NCI-H2227 (cell line): ENCODE results near the gene ALS2.

ENCODE experiments used
- DNase-seq: peaks from one replicate; lab custom pipeline; 2025; ENCODE audit not compliant: unreplicated experiment; lab: John Stamatoyannopoulos, UW

The ALS2 gene

DNA sequence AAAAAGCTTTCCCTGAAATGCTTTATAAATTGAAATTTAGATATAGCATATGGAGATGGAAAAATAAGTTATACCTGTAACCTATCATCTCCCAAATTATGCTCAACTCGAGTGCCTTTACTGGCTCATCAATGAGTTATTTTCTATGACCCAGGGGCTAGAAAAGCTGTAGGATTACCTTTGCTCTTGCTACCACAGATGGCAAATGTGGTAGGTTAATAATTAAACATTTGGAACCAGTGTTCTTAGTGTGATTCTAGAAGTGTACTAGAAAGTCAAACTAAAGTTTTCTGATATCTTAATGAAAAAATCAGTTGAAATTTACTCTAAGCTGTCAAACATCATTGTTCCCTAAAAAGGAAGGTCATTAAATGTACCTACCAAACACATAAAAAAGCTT is 22.5 kb downstream of the ALS2 start:
- DNase-seq: no peak

DNA sequence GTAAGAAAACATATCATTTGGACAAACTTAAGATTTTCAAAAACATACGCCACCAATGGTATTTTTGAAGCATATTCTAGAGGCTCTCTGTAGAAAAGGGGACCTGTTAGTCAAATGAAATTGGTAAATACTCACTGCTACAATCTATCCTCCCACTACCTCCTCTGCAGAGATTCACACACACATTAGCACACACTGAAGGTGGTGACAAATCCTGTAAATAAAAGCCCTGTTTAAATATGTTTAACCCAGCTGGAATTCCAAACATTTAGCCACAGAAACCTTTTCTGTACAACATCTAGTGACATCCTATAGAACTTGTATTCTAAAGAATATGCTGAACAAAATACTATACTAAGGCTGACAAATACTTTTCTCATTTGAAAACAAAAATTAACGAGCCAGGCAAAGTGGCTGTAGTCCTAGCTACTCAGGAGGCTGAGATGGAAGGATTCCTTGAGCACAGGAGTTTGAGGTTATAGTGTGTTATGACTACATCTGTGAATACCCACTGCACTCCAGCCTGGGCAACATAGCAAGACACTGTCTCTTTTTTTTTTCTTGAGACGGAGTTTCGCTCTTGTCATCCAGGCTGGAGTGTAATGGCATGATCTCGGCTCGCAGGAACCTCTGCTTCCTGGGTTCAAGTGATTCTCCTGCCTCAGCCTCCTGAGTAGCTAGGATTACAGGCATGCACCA is 25.9 kb downstream of the ALS2 start:
- no peak for DNase-seq

DNA sequence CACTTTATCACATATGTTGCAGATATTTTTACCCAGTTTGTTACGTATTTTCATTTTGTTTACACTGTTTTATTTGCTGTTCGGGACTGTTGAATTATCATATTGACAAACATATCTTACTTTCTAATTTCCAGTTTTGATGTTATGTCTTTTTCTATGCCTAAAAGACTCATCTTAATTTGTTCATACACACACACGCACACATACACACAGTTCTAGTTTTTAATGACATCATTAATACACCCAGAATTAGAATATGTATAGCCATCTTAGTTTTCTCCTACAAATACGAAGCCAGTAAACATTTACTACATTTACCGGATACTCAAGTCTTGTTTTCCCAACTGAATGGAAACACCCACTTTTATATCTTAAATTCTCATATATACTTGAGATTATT is 29.2 kb downstream of the ALS2 start:
- no peak for DNase-seq

GRCh38 chr2:201746551-201746950 is 34.2 kb downstream of the ALS2 start:
- DNase-seq: no peak

DNA sequence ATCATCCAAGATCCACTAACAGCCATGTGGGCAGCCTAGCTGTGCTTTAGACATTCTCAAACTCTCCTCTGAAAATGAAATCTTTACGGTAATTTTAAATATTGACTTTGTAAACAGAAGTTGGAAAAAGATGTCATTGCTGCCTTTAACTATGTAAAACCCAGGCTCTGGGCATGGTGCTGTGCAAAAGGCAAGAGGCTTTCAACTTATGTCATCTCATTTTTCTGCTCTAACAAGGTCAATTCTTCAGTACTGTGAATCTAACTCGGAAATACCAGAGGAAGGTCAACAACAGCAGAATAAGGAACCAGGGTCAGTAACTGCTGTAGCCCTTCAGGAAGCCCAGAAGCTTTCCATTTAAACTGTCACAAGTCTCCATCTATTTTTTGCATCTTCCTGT is 45.2 kb downstream of the ALS2 start:
- DNase-seq: no peak

GRCh38 chr2:201734111-201734510 is 46.6 kb downstream of the ALS2 start:
- no peak for DNase-seq

DNA sequence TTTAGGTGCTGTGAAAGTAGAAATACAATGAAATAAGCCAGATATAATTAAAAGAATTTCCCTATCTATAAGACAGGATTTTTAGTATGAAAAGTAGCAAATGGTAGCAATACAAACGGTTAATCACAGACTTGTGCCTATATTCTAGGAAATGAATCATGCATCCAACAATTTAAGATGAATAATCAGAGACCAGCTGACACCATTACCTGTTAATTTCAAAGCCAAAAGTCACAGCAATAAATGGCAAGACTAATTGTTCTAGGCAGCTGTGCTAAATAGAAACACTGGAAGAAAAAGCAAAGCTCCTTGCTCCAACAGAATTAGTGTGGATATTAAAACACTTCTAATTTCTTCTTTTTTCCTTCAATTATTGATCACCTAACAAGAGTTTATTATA is 47.2 kb downstream of the ALS2 start:
- DNase-seq: no peak

DNA sequence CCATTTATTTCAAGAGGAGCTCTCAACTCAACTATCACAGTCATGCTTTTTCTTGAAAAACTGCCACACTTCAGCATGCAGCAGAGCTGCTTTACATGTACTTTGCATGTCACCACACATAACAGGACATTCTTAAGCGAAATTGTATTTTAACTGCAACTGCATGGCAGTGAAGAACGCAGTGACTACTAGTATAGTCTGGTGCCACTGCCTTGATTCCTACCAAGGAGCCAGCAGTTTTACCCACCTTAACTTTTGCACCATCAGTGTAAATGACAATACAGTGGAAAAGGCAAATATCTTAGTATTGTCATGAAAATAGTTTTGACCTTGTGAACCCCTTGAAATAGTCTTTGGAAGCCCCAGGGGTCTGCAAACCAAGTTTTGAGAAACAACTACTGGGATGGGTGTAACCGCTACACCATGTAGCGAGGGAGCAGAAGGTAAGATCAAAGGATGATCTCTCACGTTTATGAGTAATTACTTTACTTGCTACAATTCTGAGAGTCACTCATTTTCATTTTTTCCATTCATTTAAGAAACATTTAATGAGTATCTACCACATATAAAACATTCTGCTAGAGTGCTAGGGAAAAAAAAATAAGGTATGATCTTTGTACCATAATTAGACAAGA is 50.0 kb downstream of the ALS2 start:
- DNase-seq: no peak

DNA sequence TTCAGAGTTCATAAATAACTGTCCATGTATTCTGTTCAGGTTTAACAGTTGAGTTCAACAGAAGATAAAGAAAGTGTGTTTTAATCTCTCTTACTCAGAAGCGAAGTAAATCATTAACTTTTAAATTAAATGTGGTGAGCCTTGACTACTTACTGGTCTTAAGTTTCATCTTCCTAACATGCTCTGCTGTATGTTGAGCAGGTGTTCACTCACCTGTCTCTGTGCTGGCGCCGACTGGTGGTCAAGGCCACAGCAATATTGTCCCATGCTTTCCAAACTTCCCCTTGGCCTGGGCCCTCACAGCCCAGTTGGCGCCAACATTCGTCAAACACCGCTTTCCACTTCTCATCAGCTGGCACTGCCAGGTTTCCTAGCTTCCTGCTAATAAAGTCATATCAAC is 65.3 kb downstream of the ALS2 start:
- DNase-seq: no peak

- no peak for DNase-seq
These were observed 68.0 kb downstream of the ALS2 start for GRCh38 chr2:201712726-201713125.

DNA sequence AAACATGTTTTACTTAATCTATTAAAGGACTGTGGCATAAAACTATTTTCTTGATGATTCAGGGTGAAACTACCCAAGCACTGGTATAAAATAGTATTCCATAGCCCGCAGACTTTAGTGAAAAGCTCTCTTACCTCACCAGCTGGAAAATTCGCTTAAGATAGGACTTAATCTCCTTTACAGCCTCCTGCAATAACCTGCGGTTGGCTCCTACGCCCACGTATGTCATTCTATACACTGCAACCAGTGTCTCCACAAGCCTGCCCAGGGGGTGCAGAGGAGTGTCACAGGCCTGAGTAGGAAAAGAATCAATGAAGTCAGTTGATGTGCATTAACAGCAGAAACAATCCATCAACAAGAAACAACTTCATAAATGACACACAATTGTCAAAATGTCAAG is 71.0 kb downstream of the ALS2 start:
- DNase-seq: no peak

DNA sequence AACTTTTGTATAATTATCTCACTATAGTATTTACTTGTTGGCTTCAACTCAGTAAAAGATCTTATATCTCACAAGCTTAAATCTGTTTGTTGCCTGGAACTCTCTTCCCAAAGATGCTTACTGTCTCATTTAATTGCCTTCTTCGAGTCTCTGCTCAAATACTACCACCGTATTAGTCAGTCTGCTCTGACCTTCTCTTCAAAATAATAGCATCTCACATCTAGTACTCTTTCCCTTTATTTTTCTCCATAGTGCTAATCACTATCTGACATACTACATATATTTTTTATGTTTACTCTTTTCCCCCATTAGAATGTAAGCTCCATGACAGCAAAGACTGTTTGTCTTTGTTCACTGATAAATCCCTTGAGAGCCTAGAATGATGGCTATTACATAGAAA is 71.7 kb downstream of the ALS2 start:
- no peak for DNase-seq

DNA sequence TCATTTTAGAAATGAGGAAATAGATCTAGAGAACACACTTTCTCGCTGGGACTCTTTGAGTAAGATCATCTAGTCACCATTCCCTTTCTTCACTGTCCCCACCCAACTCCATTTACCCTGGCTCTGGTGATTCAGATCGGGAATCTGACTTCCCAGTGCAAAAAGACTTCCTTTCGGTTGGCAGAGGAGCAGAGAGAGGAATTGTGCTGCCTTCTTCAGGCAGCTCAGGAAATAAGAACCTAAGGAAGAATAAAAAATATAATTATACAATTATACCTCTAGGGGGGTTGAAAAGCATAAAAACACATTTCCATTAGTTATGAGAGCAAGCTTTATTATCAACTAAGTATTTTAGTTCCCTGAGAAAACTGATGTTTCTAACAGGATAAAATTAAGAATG is 73.0 kb downstream of the ALS2 start:
- DNase-seq: no peak

GRCh38 chr2:201707142-201707541 is 73.6 kb downstream of the ALS2 start:
- no peak for DNase-seq

- no peak for DNase-seq
These were observed 76.2 kb downstream of the ALS2 start for GRCh38 chr2:201704536-201704935.

GRCh38 chr2:201701646-201702045 is 79.1 kb downstream of the ALS2 start:
- no peak for DNase-seq

GRCh38 chr2:201699416-201699815 is 81.3 kb downstream of the ALS2 start:
- DNase-seq: no peak

GRCh38 chr2:201698588-201699226 is 82.0 kb downstream of the ALS2 start, which contains the start of gene MPP4:
MPP4 (minus strand) TSS chr2:201698644; CDS start chr2:201693954, 4,690 bp downstream.
- no peak for DNase-seq

GRCh38 chr2:201697899-201698298 is 82.8 kb downstream of the ALS2 start:
- DNase-seq: no peak

DNA sequence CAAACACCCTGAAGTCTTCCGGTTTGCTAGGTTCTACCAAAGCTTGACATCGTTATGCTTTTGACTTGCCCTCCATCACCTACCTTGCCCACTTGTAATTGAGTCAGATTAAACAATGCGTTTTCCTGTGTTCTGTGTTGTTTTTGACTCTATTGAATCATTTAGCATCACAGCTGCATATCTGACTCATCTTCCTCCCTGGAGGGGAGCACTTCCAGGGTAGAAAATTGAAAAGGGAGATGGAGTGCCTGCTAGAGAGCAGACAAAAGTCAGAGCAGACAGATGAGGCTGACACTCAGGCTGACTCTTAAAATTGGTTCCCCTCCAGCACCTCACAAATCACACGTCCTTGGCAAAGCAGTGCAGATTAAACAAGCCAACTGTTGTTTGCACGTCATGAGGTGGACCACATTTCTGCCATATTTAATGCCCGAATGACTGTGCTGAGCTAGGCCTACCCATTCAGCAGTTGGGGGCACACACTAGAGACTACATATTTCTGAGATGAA is 84.5 kb downstream of the ALS2 start:
- no peak for DNase-seq

GRCh38 chr2:201685156-201685555 is 95.6 kb downstream of the ALS2 start:
- no peak for DNase-seq

- no peak for DNase-seq
These were observed 100.0 kb downstream of the ALS2 start for GRCh38 chr2:201680743-201681142.
